A549 (cell line): Measurements from ENCODE around the gene TMEM35B. TPM values are rescaled to one million over a fixed set of nuclear protein-coding genes. Genes with fewer than 3 reads are reported as not detected.
"Not testable (repeated sequence)": the region's sequence is repeated elsewhere in the genome, so short reads cannot be mapped to it uniquely, and the experiment has no call there.

Experiments used
- ATAC-seq, 2 experiments: fragments of 200-7000 bp in 1 of 2; fragments of >200 bp in 1 of 2; cut with Nextera tagmentation in 1 of 2; cut with Tn5 transposase in 1 of 2; 3 replicates each; pipeline versions ENCODE4 v1.8.0 to v1.9.1; 2018 to 2020; ENCODE audit warnings: mild to moderate bottlenecking in 1 of 2, moderate library complexity in 1 of 2
- CTCF ChIA-PET: fragments of 300-600 bp; sonication (Branson Sonifier 250); formaldehyde crosslinking; extraction: SDS; loops from one replicate; lab custom pipeline; 2021; ENCODE audit warnings: antibody characterized with exemption, inconsistent platforms; lab: Yijun Ruan, JAX
- POLR2A ChIA-PET: fragments of 350-600 bp; formaldehyde crosslinking; extraction: SDS; loops from one replicate; lab custom pipeline; 2021; ENCODE audit warnings: antibody characterized with exemption, inconsistent platforms; lab: Yijun Ruan, JAX
- DNase-seq, 2 experiments: peaks; one replicate each; pipeline versions ENCODE4 v3.0.0 to v3.0.0-alpha.2; 2011 to 2016; ENCODE audit warnings: low read depth in 1 of 2, low spot score in 1 of 2
- FAIRE-seq: peaks from 2 replicates; lab custom pipeline; 2011; peaks lifted over from hg19 to GRCh38; lab: Jason Lieb, UNC
- H3K27ac ChIP-seq, 2 experiments: fragments of >200 bp; sonication (Bioruptor Twin); formaldehyde crosslinking; 3 replicates each; pipeline ENCODE4 v1.5.1; 2016 to 2017
- H3K4me1 ChIP-seq: fragments of >200 bp; sonication (Bioruptor Twin); formaldehyde crosslinking; 3 replicates; pipeline ENCODE4 v1.6.1; 2016
- H3K4me2 ChIP-seq: fragments of >200 bp; sonication (Bioruptor Twin); formaldehyde crosslinking; 3 replicates; pipeline ENCODE4 v1.6.1; 2016
- H3K4me3 ChIP-seq: fragments of >200 bp; sonication (Bioruptor Twin); formaldehyde crosslinking; 3 replicates; pipeline ENCODE4 v1.5.1; 2016
- H3K9me3 ChIP-seq: fragments of >200 bp; sonication (Bioruptor Twin); formaldehyde crosslinking; 3 replicates; pipeline ENCODE4 v1.6.1; 2016
- ATOH8 ChIP-seq: fragments of 250-450 bp; sonication (Bioruptor Pico); IDR thresholded peaks from 2 replicates; pipeline ENCODE4 v1.5.0; 2020; ENCODE audit warnings: low read depth, mild to moderate bottlenecking, moderate library complexity
- BCL3 ChIP-seq: fragments of >200 bp; sonication (Bioruptor Twin); formaldehyde crosslinking; IDR thresholded peaks from 3 replicates; pipeline ENCODE4 v1.6.1; 2016
- CHD4 ChIP-seq: fragments of 200-600 bp; sonication (generic); IDR thresholded peaks from 2 replicates; pipeline ENCODE4 v1.6.1; 2016; ENCODE audit warnings: antibody characterized with exemption, mild to moderate bottlenecking, borderline replicate concordance
- E2F6 ChIP-seq: IDR thresholded peaks from 2 replicates; pipeline ENCODE4 v1.6.1; 2012; ENCODE audit warnings: low read depth, borderline replicate concordance
- EHF ChIP-seq: fragments of 250-450 bp; sonication (Bioruptor Pico); IDR thresholded peaks from 2 replicates; pipeline ENCODE4 v1.5.0; 2020; ENCODE audit warnings: mild to moderate bottlenecking
- FOSB ChIP-seq: fragments of 250-450 bp; sonication (Bioruptor Pico); IDR thresholded peaks from 2 replicates; pipeline ENCODE4 v1.5.0; 2020; ENCODE audit warnings: mild to moderate bottlenecking, moderate library complexity
- FOSL2 ChIP-seq, 2 experiments: fragments of 450-650 bp in 1 of 2; fragments of >200 bp in 1 of 2; sonication (Bioruptor Twin) in 1 of 2; formaldehyde crosslinking; IDR thresholded peaks; 2 replicates each; pipeline versions ENCODE4 v1.5.0 to v1.6.1; 2016 to 2020; ENCODE audit warnings: mild to moderate bottlenecking in 1 of 2, moderate library complexity in 1 of 2
- GATA3 ChIP-seq: IDR thresholded peaks from 2 replicates; pipeline ENCODE4 v1.6.1; 2012; ENCODE audit warnings: borderline replicate concordance
- HES2 ChIP-seq: fragments of >200 bp; sonication (Bioruptor Twin); formaldehyde crosslinking; IDR thresholded peaks from 2 replicates; pipeline ENCODE4 v1.6.1; 2016
- HOXB13 ChIP-seq: fragments of 250-450 bp; sonication (Bioruptor Pico); IDR thresholded peaks from 2 replicates; pipeline ENCODE4 v1.5.0; 2020; ENCODE audit warnings: low read depth, mild to moderate bottlenecking, moderate library complexity
- HOXB5 ChIP-seq: fragments of 250-450 bp; sonication (Bioruptor Pico); IDR thresholded peaks from 2 replicates; pipeline ENCODE4 v1.5.0; 2020; ENCODE audit warnings: mild to moderate bottlenecking, moderate library complexity
- KDM1A ChIP-seq: fragments of 200-600 bp; sonication (generic); IDR thresholded peaks from 2 replicates; pipeline ENCODE4 v1.6.1; 2016; ENCODE audit warnings: low read depth, mild to moderate bottlenecking
- KDM5A ChIP-seq: fragments of 200-600 bp; sonication (generic); IDR thresholded peaks from 2 replicates; pipeline ENCODE4 v1.6.1; 2016; ENCODE audit warnings: antibody characterized with exemption, mild to moderate bottlenecking
- NFE2L2 ChIP-seq: fragments of 150-350 bp; conservative IDR thresholded peaks from 2 replicates; pipeline ENCODE4 v1.6.1; 2014; ENCODE audit warnings: low read length
- NPAS2 ChIP-seq: fragments of 250-450 bp; sonication (Bioruptor Pico); IDR thresholded peaks from 2 replicates; pipeline ENCODE4 v1.8.0; 2022; ENCODE audit warnings: mild to moderate bottlenecking, moderate library complexity, borderline replicate concordance
- NR3C1 ChIP-seq: fragments of >200 bp; sonication (Bioruptor Twin); formaldehyde crosslinking; IDR thresholded peaks from 3 replicates; pipeline ENCODE4 v1.6.1; 2017
- PHF8 ChIP-seq: fragments of 200-600 bp; sonication (generic); IDR thresholded peaks from 2 replicates; pipeline ENCODE4 v1.6.1; 2016; ENCODE audit warnings: low read depth, mild to moderate bottlenecking, antibody characterized with exemption, moderate library complexity, borderline replicate concordance
- POLR2A ChIP-seq: IDR thresholded peaks from 2 replicates; pipeline ENCODE4 v1.6.1; 2012; ENCODE audit warnings: mild to moderate bottlenecking, low read length
- WGBS: methylation state at CpG from one replicate; pipeline ENCODE4 v1.1.6; 2017; ENCODE audit errors: missing lambda C conversion rate; 5-methylcytosine and 5-hydroxymethylcytosine counted together
- polyA plus RNA-seq, 4 experiments: library from polyadenylated mRNA; depleted of rRNA in 3 of 4; stranded (reverse); fragments of >200 nt; fragmentation: RNase III in 1 of 4; extraction: RNeasy Plus Mini Kit Qiagen cat#74134 plus additional on column Dnase treatment in 1 of 4; gene quantifications; 2 replicates in 3 of 4; 3 replicates in 1 of 4; pipeline ENCODE4 v1.2.3, GENCODE V29; 2011 to 2017

The TMEM35B gene
- polyA plus RNA-seq, 2 of the 4 experiments (the other 2 are of a cell fraction), result 13.3 to 27.2 TPM

- Histone ChIP-seq H3K9me3 (no peaks in the 10 kb centered on the region), H3K4me2 (no peak overlapping the region), H3K4me3 (no peak overlapping the region), H3K4me1 (peaks cover 7% of the 10 kb centered on the region; the same call in 1 of the 3 replicates), H3K27ac (no peak overlapping the region)
- TF ChIP-seq HOXB5 (CRISPR knock-in tag) (no peak), E2F6 (no peak), POLR2A (no peak), CHD4 (no peak), PHF8 (no peak), KDM5A (no peak), EHF (no peak), GATA3 (no peak), NR3C1 (no peak), BCL3 (no peak), FOSB (CRISPR knock-in tag) (no peak)
- no peak for DNase-seq
- ATAC-seq, result no peak
- POLR2A ChIA-PET, result no interaction called here
- CTCF ChIA-PET, result no interaction called here
- no peak for FAIRE-seq
These were observed 3.4 kb upstream of the TMEM35B start for GRCh38 chr1:34988581-34988980.

GRCh38 chr1:34988147-34988546 lies 3.0 kb upstream of the TMEM35B start:
- H3K4me2 ChIP-seq, result no peak overlapping the region
- no peak overlapping the region for H3K27ac ChIP-seq
- TF ChIP-seq FOSL2 (IDR thresholded peaks at IDR 0.05) (no peak), FOSL2 (CRISPR knock-in tag; IDR thresholded peaks at IDR 0.05) (peak; percentile 54), ATOH8 (no peak)
- ChIA-PET CTCF (no interaction called here), POLR2A (no interaction called here)
- no peaks in the 10 kb centered on the region for H3K9me3 ChIP-seq
- H3K4me3 ChIP-seq, result no peak overlapping the region
- DNase-seq (no peak), FAIRE-seq (no peak), ATAC-seq (no peak)
- peaks cover 8% of the 10 kb centered on the region; the same call in 1 of the 3 replicates for H3K4me1 ChIP-seq
- 87% methylated on average over 2 of the region's 2 CpGs for WGBS

GRCh38 chr1:34987018-34987417 lies 1.9 kb upstream of the TMEM35B start:
- no peak overlapping the region for H3K4me2 ChIP-seq
- ChIA-PET POLR2A (no interaction called here), CTCF (interaction anchor here (1.0 kb wide), 1 partner anchor 121 kb away, joined by 3 read pairs; no protein-coding TSS in a partner anchor)
- TF ChIP-seq NPAS2 (CRISPR knock-in tag) (no peak), NFE2L2 (no peak), HOXB13 (CRISPR knock-in tag) (no peak), HES2 (no peak)
- ATAC-seq (no peak), FAIRE-seq (no peak), DNase-seq (no peak)
- no peak overlapping the region for H3K4me3 ChIP-seq
- H3K9me3 ChIP-seq, result no peaks in the 10 kb centered on the region
- H3K4me1 ChIP-seq, result peaks cover 8% of the 10 kb centered on the region; the same call in 1 of the 3 replicates
- 97% methylated on average over 2 of the region's 2 CpGs for WGBS
- no peak overlapping the region for H3K27ac ChIP-seq

GRCh38 chr1:34985609-34985904 lies 410 bp upstream of the TMEM35B start:
- FAIRE-seq, result not testable (repeated sequence)
- 0 out of 2 replicates have a peak, but pooled peaks have one; percentile 27 for TF ChIP-seq KDM1A
- TF ChIP-seq, all 56 proteins: peak for 1; not testable (repeated sequence) for 55
- DNase-seq, H3K9me3 ChIP-seq, H3K4me1 ChIP-seq, CTCF ChIA-PET, ATAC-seq: not testable (repeated sequence)
- Histone ChIP-seq H3K27ac (peak overlapping the region; percentile 87 to 98), H3K4me2 (peak overlapping the region; percentile 74), H3K4me3 (peak overlapping the region; percentile 59)
- POLR2A ChIA-PET, result interaction anchor here (1.0 kb wide), 1 partner anchor 126 kb away, joined by 3 read pairs; the partner anchor contains the start of gene SMIM12
- WGBS, result 32% methylated on average over 1 of the region's 3 CpGs
